Measurements from ENCODE around the gene TIGD1. TPM values are rescaled to one million over a fixed set of nuclear protein-coding genes. Genes with fewer than 3 reads are reported as not detected.

Gene TIGD1
- total and polyA plus RNA-seq, 4 donors = 2.0 to 6.0 (median 4.5) TPM

GRCh38 chr2:232528746-232529460 is 21.5 kb downstream of the TIGD1 start:
- no peaks in the 10 kb centered on the region for H3K36me3 ChIP-seq (ENCODE audit: control insufficient read depth in 4 of 4, insufficient read depth in 4 of 4, low read length in 4 of 4)
- no peak overlapping the region for H3K9ac ChIP-seq (ENCODE audit: insufficient read depth in 1 of 2, low read length in 2 of 2)
- H3K4me1 ChIP-seq (ENCODE audit: control insufficient read depth in 5 of 5, insufficient read depth in 5 of 5, low read length in 5 of 5) = peaks cover 0 to 4% (median 1%) of the 10 kb centered on the region in 5 donors
- no peak for DNase-seq
- no peak overlapping the region for H3K4me3 ChIP-seq
- 66 to 67% methylated on average over 11 of the region's 11 CpGs for WGBS, 2 donors
- H3K27ac ChIP-seq (ENCODE audit: low read depth in 1 of 2, low read length in 1 of 2) = no peak overlapping the region
- no peak for ATAC-seq (ENCODE audit: insufficient read depth, low FRiP score)
- H3K27me3 ChIP-seq (ENCODE audit: control insufficient read depth in 3 of 3, insufficient read depth in 3 of 3, low read length in 2 of 3) = peaks cover 6 to 9% (median 9%) of the 10 kb centered on the region in 3 donors
- H3K9me3 ChIP-seq (ENCODE audit: control insufficient read depth in 4 of 4, insufficient read depth in 3 of 4, low read length in 3 of 4) = no peaks in the 10 kb centered on the region
- TF ChIP-seq CTCF (IDR thresholded peaks at IDR 0.05; ENCODE audit: control extremely low read depth, extremely low read depth) = no peak

GRCh38 chr2:232527905-232528470 is 22.4 kb downstream of the TIGD1 start:
- Histone ChIP-seq H3K27ac (ENCODE audit: low read depth in 1 of 2, low read length in 1 of 2) (no peak overlapping the region), H3K4me3 (no peak overlapping the region), H3K27me3 (ENCODE audit: control insufficient read depth in 3 of 3, insufficient read depth in 3 of 3, low read length in 2 of 3) (peaks cover 9 to 15% (median 10%) of the 10 kb centered on the region in 3 donors), H3K9me3 (ENCODE audit: control insufficient read depth in 4 of 4, insufficient read depth in 3 of 4, low read length in 3 of 4) (no peaks in the 10 kb centered on the region), H3K36me3 (ENCODE audit: control insufficient read depth in 4 of 4, insufficient read depth in 4 of 4, low read length in 4 of 4) (no peaks in the 10 kb centered on the region), H3K4me1 (ENCODE audit: control insufficient read depth in 5 of 5, insufficient read depth in 5 of 5, low read length in 5 of 5) (peaks cover 0 to 8% (median 4%) of the 10 kb centered on the region in 5 donors), H3K9ac (ENCODE audit: insufficient read depth in 1 of 2, low read length in 2 of 2) (no peak overlapping the region)
- ATAC-seq (ENCODE audit: insufficient read depth, low FRiP score) = no peak
- TF ChIP-seq CTCF (IDR thresholded peaks at IDR 0.05; ENCODE audit: control extremely low read depth, extremely low read depth) = no peak
- WGBS, 2 donors = 74 to 86% methylated on average over 6 of the region's 6 CpGs
- DNase-seq = no peak

- H3K9me3 ChIP-seq (ENCODE audit: control insufficient read depth in 4 of 4, insufficient read depth in 3 of 4, low read length in 3 of 4) = no peaks in the 10 kb centered on the region
- H3K36me3 ChIP-seq (ENCODE audit: control insufficient read depth in 4 of 4, insufficient read depth in 4 of 4, low read length in 4 of 4) = no peaks in the 10 kb centered on the region
- no peak for ATAC-seq (ENCODE audit: insufficient read depth, low FRiP score)
- DNase-seq = no peak
- peaks cover 14 to 23% (median 16%) of the 10 kb centered on the region in 3 donors for H3K27me3 ChIP-seq (ENCODE audit: control insufficient read depth in 3 of 3, insufficient read depth in 3 of 3, low read length in 2 of 3)
- no peak overlapping the region for H3K4me3 ChIP-seq
- no peak overlapping the region for H3K27ac ChIP-seq (ENCODE audit: low read depth in 1 of 2, low read length in 1 of 2)
- TF ChIP-seq CTCF (IDR thresholded peaks at IDR 0.05; ENCODE audit: control extremely low read depth, extremely low read depth) = no peak
- peaks cover 0 to 8% (median 4%) of the 10 kb centered on the region in 5 donors for H3K4me1 ChIP-seq (ENCODE audit: control insufficient read depth in 5 of 5, insufficient read depth in 5 of 5, low read length in 5 of 5)
- no peak overlapping the region for H3K9ac ChIP-seq (ENCODE audit: insufficient read depth in 1 of 2, low read length in 2 of 2)
- WGBS, 2 donors = 71 to 72% methylated on average over 13 of the region's 13 CpGs
These were observed 23.9 kb downstream of the TIGD1 start for GRCh38 chr2:232526372-232526941.
